Pancreas (tissue), 10 donors: ENCODE data around the gene TRIM58. TPM values are rescaled to one million over a fixed set of nuclear protein-coding genes. Genes with fewer than 3 reads are reported as not detected.

Experiments used
- ATAC-seq, 4 donors: fragments of 200-7000 bp; cut with Tn5 transposase; one replicate each; pipeline versions ENCODE4 v1.8.0 to v1.9.1; 2020; ENCODE audit warnings: mild to moderate bottlenecking in 4 of 4, moderate library complexity in 4 of 4
- DNase-seq, 6 donors: peaks; one replicate each; pipeline ENCODE4 v3.0.0-alpha.2; 2020
- FAIRE-seq: peaks from 2 replicates; lab custom pipeline; 2012; peaks lifted over from hg19 to GRCh38; lab: Jason Lieb, UNC
- H3K27ac ChIP-seq, 4 donors: fragments of 200-600 bp; sonication (generic); 1 replicate in 3 of 4; 2 replicates in 1 of 4; pipeline versions ENCODE4 v1.5.0 to v1.8.0; 2020
- H3K27me3 ChIP-seq, 4 donors: fragments of 200-600 bp; one replicate each; pipeline ENCODE4 v1.8.0; 2021
- H3K36me3 ChIP-seq, 3 donors: fragments of 200-600 bp; sonication (generic) in 1 of 3; one replicate each; pipeline versions ENCODE4 v1.5.0 to v1.8.0; 2020 to 2021
- H3K4me1 ChIP-seq, 3 donors: fragments of 200-600 bp; one replicate each; pipeline ENCODE4 v1.8.0; 2021
- H3K4me3 ChIP-seq, 4 donors: fragments of 200-600 bp; sonication (generic) in 2 of 4; one replicate each; pipeline versions ENCODE4 v1.5.0 to v1.8.0; 2020 to 2021
- H3K9me3 ChIP-seq, 4 donors: fragments of 200-600 bp; one replicate each; pipeline ENCODE4 v1.8.0; 2021
- WGBS, 2 donors: extraction: QIAGEN DNeasy Blood & Tissue Kit; methylation state at CpG; one replicate each; pipeline ENCODE4 v1.1.7; 2013; 5-methylcytosine and 5-hydroxymethylcytosine counted together
- intact Hi-C, 3 donors: fragments of 100-400 bp; cut with DNase I; formaldehyde crosslinking; loops; one replicate each; pipeline versions ENCODE4 v1.11.1 to v1.14.2; 2022
- polyA plus RNA-seq, 2 donors: library from polyadenylated mRNA; stranded (reverse); fragments of 200-250 nt; gene quantifications; one replicate each; pipeline ENCODE4 v1.2.3, GENCODE V29; 2013
- total RNA-seq, 6 donors: library from RNA; stranded (reverse); fragmentation: NEBNext Ultra II Directional in 4 of 6; extraction: Animal tissue kit (Norgen Biotek cat#: 25700) in 4 of 6; gene quantifications; one replicate each; pipeline versions ENCODE4 v1.2.1 to v1.2.4, GENCODE V29; 2021 to 2023
- TF ChIP-seq, protein P1 (sequence below), 4 donors: fragments of 200-600 bp; sonication (generic) in 3 of 4; IDR thresholded peaks; one replicate each; pipeline versions ENCODE4 v1.5.0 to v1.8.0; 2021; ENCODE audit warnings: antibody characterized with exemption in 4 of 4
- donor health status: healthy with polysubstance abuse.
- donor health status: DM: no; HTN: no; CAD: no; lungs with moderate emphysema.
- donor health status: DM: no; HTN: no; CAD: no.
- donor health status: control.
- donor health status: control.
- donor health status: Bipolar disorder and iron deficiency.
- donor health status: DM: yes; HTN: yes; CAD: no.
- donor health status: DM: no; HTN: no; CAD: no.
- donor health status: DM: no; HTN: no; CAD: no.
- donor health status: DM: yes; HTN: yes; CAD: no.

Gene TRIM58
- total and polyA plus RNA-seq, 8 donors = 0.04 to 0.47 (median 0.13) TPM

DNA sequence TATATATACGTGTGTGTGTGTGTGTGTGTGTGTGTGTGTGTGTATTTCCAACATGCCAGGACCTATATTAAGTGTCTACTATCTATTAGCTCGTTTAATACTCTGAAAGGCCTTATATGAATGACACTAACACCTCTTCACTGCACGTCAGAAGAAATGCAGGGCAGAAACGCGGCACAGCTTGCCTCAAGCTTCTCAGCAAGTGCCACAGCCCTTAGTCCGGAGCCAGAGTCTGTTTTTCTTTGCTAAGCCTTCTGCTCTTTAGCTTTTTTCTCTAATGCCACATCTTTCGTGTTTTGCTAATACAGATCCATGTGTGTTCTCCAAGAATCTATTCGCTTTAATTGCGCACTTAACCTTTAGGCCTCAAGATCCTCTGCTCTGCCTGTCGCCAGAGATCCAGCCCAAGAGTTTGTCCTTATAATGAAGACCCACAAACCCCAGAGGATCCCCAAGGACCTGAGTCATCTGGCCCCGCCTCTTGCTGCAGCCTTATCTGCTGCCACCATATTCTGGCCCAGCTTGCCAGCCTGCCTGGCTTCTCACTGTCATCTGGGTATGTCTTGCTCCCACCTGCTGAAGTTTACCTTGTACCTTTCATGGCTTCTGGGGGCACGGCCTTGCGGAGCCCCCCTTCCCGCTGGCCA lies 2.0 kb upstream of the TRIM58 start:
- no peaks in the 10 kb centered on the region for H3K9me3 ChIP-seq
- 61 to 74% methylated on average over 14 of the region's 14 CpGs for WGBS, 2 donors
- no peak overlapping the region for H3K27ac ChIP-seq
- no peaks in the 10 kb centered on the region for H3K4me1 ChIP-seq
- no peaks in the 10 kb centered on the region for H3K36me3 ChIP-seq
- FAIRE-seq (no peak), ATAC-seq (no peak), DNase-seq (no peak)
- TF ChIP-seq, protein P1, sequence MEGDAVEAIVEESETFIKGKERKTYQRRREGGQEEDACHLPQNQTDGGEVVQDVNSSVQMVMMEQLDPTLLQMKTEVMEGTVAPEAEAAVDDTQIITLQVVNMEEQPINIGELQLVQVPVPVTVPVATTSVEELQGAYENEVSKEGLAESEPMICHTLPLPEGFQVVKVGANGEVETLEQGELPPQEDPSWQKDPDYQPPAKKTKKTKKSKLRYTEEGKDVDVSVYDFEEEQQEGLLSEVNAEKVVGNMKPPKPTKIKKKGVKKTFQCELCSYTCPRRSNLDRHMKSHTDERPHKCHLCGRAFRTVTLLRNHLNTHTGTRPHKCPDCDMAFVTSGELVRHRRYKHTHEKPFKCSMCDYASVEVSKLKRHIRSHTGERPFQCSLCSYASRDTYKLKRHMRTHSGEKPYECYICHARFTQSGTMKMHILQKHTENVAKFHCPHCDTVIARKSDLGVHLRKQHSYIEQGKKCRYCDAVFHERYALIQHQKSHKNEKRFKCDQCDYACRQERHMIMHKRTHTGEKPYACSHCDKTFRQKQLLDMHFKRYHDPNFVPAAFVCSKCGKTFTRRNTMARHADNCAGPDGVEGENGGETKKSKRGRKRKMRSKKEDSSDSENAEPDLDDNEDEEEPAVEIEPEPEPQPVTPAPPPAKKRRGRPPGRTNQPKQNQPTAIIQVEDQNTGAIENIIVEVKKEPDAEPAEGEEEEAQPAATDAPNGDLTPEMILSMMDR (IDR thresholded peaks at IDR 0.05) = no peak
- H3K4me3 ChIP-seq = no peak overlapping the region
- H3K27me3 ChIP-seq = peaks cover 0 to 4% (median 0%) of the 10 kb centered on the region in 4 donors
- intact Hi-C loops = no loop called here

DNA sequence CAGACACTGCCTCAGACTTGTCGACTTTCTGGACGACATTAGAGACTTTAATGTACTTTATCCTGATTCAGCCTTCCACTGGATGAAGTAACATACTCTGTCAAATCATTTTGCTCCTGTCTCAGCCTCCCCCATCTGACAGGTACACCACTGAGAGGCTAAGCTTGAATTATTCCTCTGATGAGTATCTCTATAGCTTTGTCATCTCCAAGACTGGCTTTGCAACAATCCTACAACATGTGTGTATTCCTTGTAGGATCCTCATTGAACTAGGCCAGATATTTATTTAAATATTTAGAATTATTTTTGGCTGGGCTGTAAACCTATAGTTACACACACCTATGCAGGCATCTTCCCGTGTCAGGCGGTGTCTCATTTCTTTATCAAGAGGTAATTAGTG lies 1.1 kb upstream of the TRIM58 start:
- Histone ChIP-seq H3K27ac (no peak overlapping the region), H3K36me3 (no peaks in the 10 kb centered on the region), H3K9me3 (no peaks in the 10 kb centered on the region), H3K27me3 (peaks cover 0 to 4% (median 0%) of the 10 kb centered on the region in 4 donors), H3K4me3 (no peak overlapping the region), H3K4me1 (no peaks in the 10 kb centered on the region)
- ATAC-seq = no peak
- intact Hi-C loops = no loop called here
- DNase-seq = no peak
- no peak for FAIRE-seq
- TF ChIP-seq, protein P1 (IDR thresholded peaks at IDR 0.05) = no peak
- WGBS, 2 donors = 56 to 71% methylated on average over 4 of the region's 4 CpGs

DNA sequence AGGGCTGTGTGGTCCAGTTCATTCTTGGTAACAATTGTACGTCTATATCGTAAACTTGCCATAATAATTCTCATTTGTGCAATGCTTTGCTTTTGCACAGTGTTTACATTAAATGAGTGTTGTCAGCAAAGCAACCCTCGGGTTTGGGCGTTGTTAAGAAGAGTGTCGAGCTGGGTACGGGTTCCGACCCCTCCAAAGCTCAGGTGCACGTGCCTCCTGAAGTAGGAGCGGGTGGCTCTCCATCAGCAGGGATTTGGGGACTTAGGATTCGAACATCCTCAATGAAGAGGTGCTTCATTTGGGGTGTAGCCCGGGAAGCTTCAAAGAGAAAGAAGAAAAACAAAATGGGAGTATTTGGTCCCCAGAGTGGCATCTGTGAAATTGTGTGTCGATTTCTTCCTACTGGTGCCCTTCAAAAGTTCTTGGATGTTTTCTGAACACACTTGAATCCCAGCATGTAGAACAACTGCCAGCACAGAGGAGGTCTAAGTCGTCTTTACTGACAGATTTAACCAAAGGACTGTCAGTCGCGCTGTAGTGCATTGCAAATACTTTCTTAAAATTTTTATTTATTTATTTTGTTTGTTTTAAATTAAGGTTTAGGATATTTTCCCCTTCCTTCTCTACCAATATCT lies 1.1 kb downstream of the TRIM58 start:
- 36 to 37% methylated on average over 15 of the region's 15 CpGs for WGBS, 2 donors
- H3K4me1 ChIP-seq = no peaks in the 10 kb centered on the region
- H3K9me3 ChIP-seq = no peaks in the 10 kb centered on the region
- peaks cover 0 to 4% (median 0%) of the 10 kb centered on the region in 4 donors for H3K27me3 ChIP-seq
- TF ChIP-seq, protein P1 (IDR thresholded peaks at IDR 0.05) = no peak
- H3K36me3 ChIP-seq = no peaks in the 10 kb centered on the region
- no peak for FAIRE-seq
- intact Hi-C loops = no loop called here
- H3K27ac ChIP-seq = no peak overlapping the region
- peak overlapping the region in 1 of 4 donors; percentile 41 for H3K4me3 ChIP-seq
- DNase-seq = no peak
- ATAC-seq = no peak

DNA sequence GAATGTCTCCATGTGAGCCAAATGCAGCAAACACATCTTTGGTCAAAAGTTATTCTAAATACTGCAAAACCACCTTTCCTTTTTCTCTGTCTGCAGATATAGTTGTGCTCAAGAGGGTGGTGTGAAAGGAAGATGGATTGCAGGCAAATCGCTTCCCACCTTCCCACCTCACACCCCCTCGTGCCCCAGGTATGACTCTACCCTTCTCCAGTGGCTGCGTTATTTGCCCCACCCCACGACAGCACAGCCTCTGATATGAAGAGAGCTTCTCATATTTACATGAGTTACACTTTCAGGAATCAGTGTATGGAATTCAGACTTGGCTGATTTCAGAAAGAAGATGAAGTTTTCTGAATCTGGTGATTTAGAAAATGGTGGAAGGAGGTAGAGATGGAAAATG lies 5.8 kb downstream of the TRIM58 start:
- 45 to 54% methylated on average over 4 of the region's 4 CpGs for WGBS, 2 donors
- intact Hi-C loops = no loop called here

More for the DNA sequence above, 5.8 kb downstream of the TRIM58 start:
- H3K27me3 ChIP-seq = peaks cover 0 to 4% (median 0%) of the 10 kb centered on the region in 4 donors
- FAIRE-seq (no peak), DNase-seq (no peak), ATAC-seq (no peak)
- no peaks in the 10 kb centered on the region for H3K36me3 ChIP-seq
- H3K9me3 ChIP-seq = no peaks in the 10 kb centered on the region
- no peaks in the 10 kb centered on the region for H3K4me1 ChIP-seq
- no peak overlapping the region for H3K27ac ChIP-seq
- TF ChIP-seq, protein P1 (IDR thresholded peaks at IDR 0.05) = no peak
- H3K4me3 ChIP-seq = no peak overlapping the region
